GM18519 (cell line): ENCODE results near the gene SLC29A1.
"Not testable (repeated sequence)": the region's sequence is repeated elsewhere in the genome, so short reads cannot be mapped to it uniquely, and the experiment has no call there.

Experiments used
- ATAC-seq: cut with Tn5 transposase; IDR thresholded peaks from one replicate; pipeline ENCODE4 v1.9.1; 2021; ENCODE audit warnings: mild to moderate bottlenecking, moderate library complexity; ENCODE audit not compliant: unreplicated experiment, low FRiP score

The SLC29A1 gene

DNA sequence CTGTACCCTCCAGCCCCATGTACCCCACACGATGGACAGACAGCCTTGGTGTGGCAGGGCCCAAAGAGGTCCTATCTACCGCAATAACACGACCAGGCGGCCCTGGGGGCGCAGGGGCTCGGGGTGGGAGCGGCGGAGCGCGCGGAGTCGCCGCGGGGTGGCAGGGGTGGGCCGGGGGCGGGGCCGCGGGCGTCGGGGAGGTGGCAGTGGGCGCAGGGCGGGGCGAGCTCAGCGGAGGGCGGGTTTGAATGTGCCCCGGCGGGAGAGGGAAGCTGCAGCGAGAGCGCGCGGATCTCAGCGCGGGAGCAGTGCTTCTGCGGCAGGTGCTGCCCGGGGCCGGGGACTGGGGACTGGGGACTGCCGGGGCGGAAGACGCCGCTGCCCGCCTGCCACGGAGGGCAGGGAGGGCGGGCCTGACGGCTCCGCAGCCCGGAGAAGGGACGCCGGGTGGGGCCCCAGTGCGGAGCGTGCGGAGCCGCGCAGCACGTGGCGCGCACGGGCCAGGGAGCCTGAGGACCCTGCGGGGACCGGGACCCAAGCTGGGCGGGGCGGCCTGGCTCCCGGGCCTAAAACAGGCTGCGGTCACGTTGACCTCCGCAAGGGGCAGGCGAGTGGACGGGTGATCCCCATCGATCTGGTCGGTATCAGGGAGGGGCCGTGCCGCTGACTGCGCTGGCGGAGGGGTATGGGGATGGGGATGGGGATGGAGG lies at the start of gene SLC29A1:
TSS of gene SLC29A1 (plus strand) at position 277 of the 710 bp plus-strand sequence. CDS start 3,719 bp downstream, outside the sequence.
- no peak for ATAC-seq

- ATAC-seq = no peak
Measured at GRCh38 chr6:44176130-44176761, 47.1 kb upstream of the SLC29A1 start.

DNA sequence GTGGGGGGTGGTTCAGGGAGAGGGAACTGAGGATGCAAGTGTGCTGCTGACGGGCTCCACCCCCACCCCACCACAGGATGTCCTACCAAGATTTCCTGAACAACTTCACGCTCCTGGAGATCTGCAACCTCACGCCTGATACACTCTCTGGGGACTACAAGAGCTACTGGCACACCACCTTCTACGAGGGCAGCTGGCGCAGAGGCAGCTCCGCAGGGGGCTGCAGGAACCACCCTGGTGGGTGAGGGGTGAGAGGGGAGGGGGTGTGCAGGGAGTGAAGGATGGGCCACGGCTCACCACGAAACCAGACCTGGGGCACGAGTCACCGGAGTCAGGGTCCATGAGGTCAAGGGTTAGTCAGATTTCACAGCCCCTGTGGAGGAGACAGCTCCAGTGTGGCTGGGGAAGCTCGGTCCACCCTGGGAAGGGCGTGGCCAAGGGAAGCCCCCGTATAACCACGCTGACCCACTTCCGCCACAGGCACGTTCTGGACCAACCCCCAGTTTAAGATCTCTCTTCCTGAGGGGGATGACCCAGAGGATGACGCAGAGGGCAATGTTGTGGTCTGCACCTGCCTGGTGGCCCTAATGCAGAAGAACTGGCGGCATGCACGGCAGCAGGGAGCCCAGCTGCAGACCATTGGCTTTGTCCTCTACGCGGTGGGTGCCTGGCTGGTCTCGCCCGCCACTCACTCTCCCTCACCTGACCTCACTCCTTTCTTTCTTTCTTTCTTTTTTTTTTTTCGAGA lies 46.5 kb upstream of the SLC29A1 start:
- no peak for ATAC-seq

DNA sequence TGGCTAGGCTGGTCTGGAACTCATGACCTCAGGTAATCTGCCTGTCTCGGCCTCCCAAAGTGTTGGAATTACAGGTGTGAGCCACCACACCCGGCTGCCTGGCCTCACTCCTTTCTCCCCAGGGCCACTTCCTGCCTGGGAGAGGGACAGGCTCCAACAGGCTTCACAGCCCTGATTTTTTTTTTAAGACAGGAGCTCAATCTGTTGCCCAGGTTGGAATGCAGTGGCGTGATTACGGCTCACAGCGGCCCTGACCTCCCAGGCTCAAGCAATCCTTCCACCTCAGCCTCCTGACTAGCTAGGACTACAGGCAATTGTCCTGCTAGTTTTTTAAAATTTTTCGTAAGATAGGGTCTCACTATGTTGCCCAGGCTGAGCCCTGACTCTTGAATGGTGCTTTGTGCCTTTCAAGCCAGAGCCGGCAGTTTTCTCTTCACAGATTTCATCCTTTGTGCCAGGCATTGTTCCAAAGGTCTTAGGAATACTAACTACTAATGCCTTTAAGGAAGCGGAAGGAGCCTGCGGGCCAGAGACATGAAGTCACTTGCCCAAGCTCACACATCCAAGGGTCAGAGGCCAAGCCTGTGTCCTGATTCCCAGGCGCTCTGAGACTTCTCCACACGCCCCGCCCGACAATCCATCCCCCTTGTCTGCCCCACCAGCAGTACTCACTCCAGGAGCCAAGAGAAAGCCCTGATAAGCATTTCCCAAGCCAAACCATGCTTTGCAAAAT lies 45.5 kb upstream of the SLC29A1 start:
- ATAC-seq = no peak

DNA sequence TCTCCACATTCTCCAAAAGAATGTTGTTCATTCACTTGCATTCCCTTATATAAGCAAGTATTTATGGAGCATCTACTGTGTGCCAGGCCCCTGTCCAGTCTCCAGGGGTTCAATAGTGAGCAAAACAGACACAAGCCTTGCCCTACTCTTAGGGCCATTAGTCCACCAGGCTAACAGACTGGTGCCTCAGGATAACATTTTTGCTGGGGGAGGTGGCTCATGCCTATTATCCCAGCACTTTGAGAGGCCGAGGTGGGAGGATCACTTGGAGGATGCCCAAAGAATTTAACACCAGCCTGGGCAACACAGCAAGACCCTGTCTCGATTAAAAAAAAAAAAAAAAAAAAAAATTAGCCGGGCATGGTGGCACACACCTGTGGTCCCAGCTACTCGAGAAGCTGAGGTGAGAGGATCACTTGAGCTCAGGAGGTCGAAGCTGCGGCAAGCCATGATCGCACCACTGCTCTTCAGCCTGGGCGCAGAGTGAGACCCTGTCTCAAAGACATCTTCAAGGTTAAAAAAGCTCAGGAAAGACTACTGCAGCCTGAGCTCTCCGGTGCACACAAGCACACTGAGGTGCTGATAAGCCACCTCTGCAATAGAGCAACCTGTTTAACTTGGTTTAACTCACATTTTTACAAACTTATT lies 44.8 kb upstream of the SLC29A1 start:
- no peak for ATAC-seq

- no peak for ATAC-seq
Measured at GRCh38 chr6:44179072-44179536, 44.3 kb upstream of the SLC29A1 start.

- ATAC-seq = no peak
Measured at GRCh38 chr6:44179648-44180047, 43.7 kb upstream of the SLC29A1 start.

DNA sequence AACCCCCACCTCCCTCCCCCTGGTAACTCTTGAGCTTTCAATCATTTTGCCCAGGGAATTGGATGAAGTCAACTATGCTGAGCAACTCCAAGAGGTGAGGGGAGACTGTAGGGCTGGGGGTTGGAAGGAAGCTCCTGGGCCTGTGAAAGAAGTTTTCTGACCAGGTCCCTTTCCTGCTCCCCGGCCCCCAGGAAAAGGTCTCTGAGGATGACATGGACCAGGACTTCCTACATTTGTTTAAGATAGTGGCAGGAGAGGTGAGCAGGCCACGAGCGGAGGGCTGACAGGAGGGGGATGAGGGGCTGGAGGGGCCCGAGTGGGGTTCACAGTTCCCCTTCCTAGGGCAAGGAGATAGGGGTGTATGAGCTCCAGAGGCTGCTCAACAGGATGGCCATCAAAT lies 43.0 kb upstream of the SLC29A1 start:
- ATAC-seq = no peak

DNA sequence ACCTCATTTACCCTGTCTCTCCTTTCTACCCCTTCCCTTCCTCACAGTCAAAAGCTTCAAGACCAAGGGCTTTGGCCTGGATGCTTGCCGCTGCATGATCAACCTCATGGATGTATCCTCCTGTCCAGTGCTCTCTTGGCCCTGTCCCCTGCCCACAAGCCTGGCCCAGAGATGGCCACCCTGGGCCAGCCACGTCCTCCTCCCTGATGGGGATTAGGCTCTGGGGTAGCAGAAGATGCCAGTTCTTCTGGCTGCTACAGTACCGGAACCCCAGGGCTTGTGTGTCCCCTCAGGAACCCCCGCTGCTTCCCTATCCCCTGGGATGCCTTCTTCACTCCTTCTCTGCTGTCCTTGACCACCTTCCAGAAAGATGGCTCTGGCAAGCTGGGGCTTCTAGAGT lies 42.5 kb upstream of the SLC29A1 start:
- ATAC-seq = no peak

GRCh38 chr6:44181784-44182183 lies 41.6 kb upstream of the SLC29A1 start:
- not testable (repeated sequence) for ATAC-seq

DNA sequence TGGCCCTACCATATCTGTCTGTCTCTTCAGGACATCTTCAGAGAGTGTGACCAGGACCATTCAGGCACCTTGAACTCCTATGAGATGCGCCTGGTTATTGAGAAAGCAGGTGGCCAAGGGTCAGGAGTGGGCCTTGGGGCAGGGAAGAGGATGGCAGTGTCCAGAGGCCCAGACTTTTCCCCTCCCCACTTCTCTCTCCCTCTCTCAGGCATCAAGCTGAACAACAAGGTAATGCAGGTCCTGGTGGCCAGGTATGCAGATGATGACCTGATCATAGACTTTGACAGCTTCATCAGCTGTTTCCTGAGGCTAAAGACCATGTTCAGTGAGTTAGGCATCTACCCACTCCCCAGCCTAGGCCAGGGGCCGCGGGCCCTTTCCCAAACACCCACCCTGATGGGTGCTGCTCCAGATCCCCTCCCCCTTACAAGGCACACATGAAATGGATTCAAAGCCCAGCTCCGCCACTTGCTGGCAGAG lies 40.4 kb upstream of the SLC29A1 start:
- no peak for ATAC-seq

DNA sequence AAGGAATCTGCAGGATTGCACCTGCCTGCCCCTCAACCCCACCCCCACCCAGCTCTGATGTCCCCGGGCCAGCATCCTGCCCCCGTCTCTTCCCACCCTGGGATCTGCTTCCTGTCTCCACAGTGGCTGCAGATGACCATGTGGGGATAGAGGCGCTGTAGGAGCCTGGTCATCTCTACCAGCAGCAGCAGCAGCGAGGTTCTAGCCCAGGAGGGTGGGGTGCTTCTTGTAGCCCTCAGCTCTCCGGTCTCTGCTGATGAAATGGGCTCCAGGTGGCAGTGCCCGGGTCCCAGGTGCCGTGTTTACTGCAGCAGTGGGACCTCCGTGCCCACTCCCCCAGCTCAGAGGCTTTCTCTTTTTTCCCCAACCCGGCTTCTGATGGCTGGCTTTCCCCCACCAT lies 39.6 kb upstream of the SLC29A1 start:
- ATAC-seq = no peak

- ATAC-seq = not testable (repeated sequence)
Measured at GRCh38 chr6:44185356-44185755, 38.0 kb upstream of the SLC29A1 start.

GRCh38 chr6:44185953-44186634 lies 37.3 kb upstream of the SLC29A1 start:
- ATAC-seq = no peak

- no peak for ATAC-seq
Measured at GRCh38 chr6:44186635-44187025, 36.8 kb upstream of the SLC29A1 start.

DNA sequence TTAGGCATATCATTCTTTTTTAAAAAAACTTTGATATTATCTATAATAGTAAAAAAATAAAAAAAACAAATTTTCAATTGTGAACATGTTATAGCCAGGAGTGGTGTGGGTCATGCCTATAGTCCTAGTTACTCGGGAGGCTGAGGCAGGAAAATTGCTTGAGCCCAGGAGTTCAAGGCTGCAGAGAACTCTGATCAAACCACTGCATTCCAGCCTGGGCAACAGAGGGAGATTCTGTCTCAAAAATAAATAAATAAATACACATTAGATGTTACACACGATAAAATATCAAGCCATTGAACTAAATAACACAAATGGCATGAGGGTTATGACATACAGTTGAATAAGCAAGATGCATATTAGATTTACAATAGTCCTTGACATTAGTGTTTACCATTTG lies 34.6 kb upstream of the SLC29A1 start:
- no peak for ATAC-seq

GRCh38 chr6:44189257-44189656 lies 34.1 kb upstream of the SLC29A1 start:
- ATAC-seq = no peak

DNA sequence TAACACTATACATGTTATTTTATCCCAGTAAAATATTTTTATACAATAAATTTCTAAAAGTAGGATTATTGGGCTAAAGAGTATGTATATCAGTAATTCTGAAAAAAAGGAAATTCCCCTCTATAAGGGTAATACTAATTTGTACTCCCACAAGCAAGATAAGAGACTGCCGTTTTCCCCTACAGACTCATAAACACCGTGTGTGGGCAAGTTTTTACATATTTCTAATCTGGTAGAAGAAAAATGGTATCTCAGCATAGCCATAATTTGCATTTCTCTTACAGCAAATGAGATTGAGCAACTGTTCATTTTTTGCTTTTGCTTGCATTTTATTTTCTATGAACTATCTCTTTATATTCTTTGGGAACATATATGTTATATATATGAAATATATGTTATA lies 32.7 kb upstream of the SLC29A1 start:
- ATAC-seq = no peak

DNA sequence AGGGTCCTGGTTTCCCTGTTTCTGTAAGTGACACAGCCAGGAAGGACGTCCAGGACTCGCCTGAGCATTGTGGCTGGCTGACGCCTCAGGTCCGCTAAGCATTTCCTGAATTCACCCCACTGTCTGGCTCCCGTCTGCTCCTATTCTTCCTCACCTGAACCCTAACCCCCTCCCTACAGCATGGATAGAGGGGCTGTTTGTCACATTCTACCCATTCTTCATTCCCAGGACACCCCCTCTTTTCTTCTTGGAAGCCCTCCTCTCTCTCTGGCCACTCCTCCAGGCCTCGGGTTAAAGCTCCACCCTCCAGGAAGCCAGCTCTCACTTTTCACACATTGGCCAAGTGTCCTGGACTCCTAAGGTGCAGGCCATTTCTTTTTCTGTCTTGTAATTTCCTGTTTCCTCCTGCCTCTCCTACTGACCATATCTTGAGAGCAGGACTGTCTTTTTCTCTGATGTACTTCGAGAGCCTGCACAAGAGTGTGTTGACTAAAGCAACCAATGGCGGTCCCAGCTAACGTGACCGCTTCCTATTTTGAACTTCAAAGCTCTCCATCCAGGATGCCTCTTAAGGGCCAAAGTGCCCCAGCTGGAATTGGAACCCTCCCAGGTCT lies 30.9 kb upstream of the SLC29A1 start:
- no peak for ATAC-seq
